Fibroblast of lung (primary cell): ENCODE results near the gene KIF3A. TPM values are rescaled to one million over a fixed set of nuclear protein-coding genes. Genes with fewer than 3 reads are reported as not detected.

Experiments
- DNase-seq, 2 donors: peaks; one replicate each; pipeline versions ENCODE4 v3.0.0 to v3.0.0-alpha.2; 2010; ENCODE audit warnings: low read depth in 2 of 2
- H2AFZ ChIP-seq: 2 replicates; pipeline ENCODE4 v1.5.1; 2012; ENCODE audit warnings: low read length, control low read depth, inconsistent platforms
- H3K27ac ChIP-seq: 2 replicates; pipeline ENCODE4 v1.5.1; 2011; ENCODE audit warnings: low read length, control low read depth; ENCODE audit not compliant: insufficient read depth
- H3K27me3 ChIP-seq: 2 replicates; pipeline ENCODE4 v1.5.1; 2011; ENCODE audit warnings: mild to moderate bottlenecking, low read length; ENCODE audit not compliant: control insufficient read depth, insufficient read depth
- H3K36me3 ChIP-seq: 2 replicates; pipeline ENCODE4 v1.5.1; 2011; ENCODE audit warnings: low read length; ENCODE audit not compliant: control insufficient read depth, insufficient read depth
- H3K4me1 ChIP-seq: 2 replicates; pipeline ENCODE4 v1.5.1; 2011; ENCODE audit warnings: low read length; ENCODE audit not compliant: control insufficient read depth, insufficient read depth; ENCODE audit errors: extremely low read depth
- H3K4me2 ChIP-seq: 2 replicates; pipeline ENCODE4 v1.5.1; 2011; ENCODE audit warnings: low read length, control low read depth; ENCODE audit not compliant: insufficient read depth; ENCODE audit errors: extremely low read depth
- H3K4me3 ChIP-seq, 4 experiments: fragments of 200-600 bp in 1 of 4; sonication (generic) in 1 of 4; replicated peaks in 1 of 4; 2 replicates each; pipeline ENCODE4 v1.5.1; 2011 to 2016; ENCODE audit warnings: low read length in 4 of 4, low read depth in 3 of 4, mild to moderate bottlenecking in 3 of 4, control low read depth in 2 of 4, inconsistent platforms in 1 of 4, mixed read lengths in 1 of 4; ENCODE audit not compliant: insufficient read depth in 1 of 4; ENCODE audit errors: control extremely low read depth in 1 of 4
- H3K79me2 ChIP-seq: 2 replicates; pipeline ENCODE4 v1.5.1; 2012; ENCODE audit warnings: mild to moderate bottlenecking, low read length, inconsistent platforms; ENCODE audit not compliant: control insufficient read depth, insufficient read depth
- H3K9ac ChIP-seq: 2 replicates; pipeline ENCODE4 v1.5.1; 2011; ENCODE audit warnings: mild to moderate bottlenecking, low read length, control low read depth; ENCODE audit not compliant: insufficient read depth
- H3K9me3 ChIP-seq: 2 replicates; pipeline ENCODE4 v1.5.1; 2012; ENCODE audit warnings: low read depth, low read length; ENCODE audit not compliant: control insufficient read depth, insufficient read depth
- H4K20me1 ChIP-seq: 2 replicates; pipeline ENCODE4 v1.5.1; 2011; ENCODE audit warnings: low read length; ENCODE audit not compliant: control insufficient read depth, insufficient read depth; ENCODE audit errors: extremely low read depth
- CTCF ChIP-seq, 2 donors: IDR thresholded peaks in 1 of 2; conservative IDR thresholded peaks in 1 of 2; 1 replicate in 1 of 2; 2 replicates in 1 of 2; pipeline ENCODE4 v1.5.1; 2011 to 2012; ENCODE audit warnings: low read length in 2 of 2, control low read depth in 1 of 2, inconsistent platforms in 1 of 2, low read depth in 1 of 2, mild to moderate bottlenecking in 1 of 2
- EZH2 ChIP-seq: IDR thresholded peaks from 2 replicates; pipeline ENCODE4 v1.5.1; 2012; ENCODE audit warnings: low read length, control low read depth, mild to moderate bottlenecking; ENCODE audit errors: missing control alignments
- polyA plus RNA-seq, 2 donors: library from polyadenylated mRNA; depleted of rRNA in 1 of 2; stranded (reverse) in 1 of 2; unstranded in 1 of 2; fragments of >200 nt; gene quantifications; 2 replicates each; pipeline ENCODE4 v1.2.1, GENCODE V29; 2011 to 2012; ENCODE audit warnings: missing spikeins in 1 of 2
- total RNA-seq: library from RNA; depleted of rRNA; stranded (reverse); fragments of >200 nt; gene quantifications from 2 replicates; pipeline ENCODE4 v1.2.1, GENCODE V29; 2014

KIF3A gene
- total and polyA plus RNA-seq, 2 donors (not counting 1 experiment from before 2014, with no cell fraction given): 8.8 to 11.2 TPM

- Histone ChIP-seq H3K4me2 (no peak overlapping the region), H3K36me3 (peaks cover 28% of the 10 kb centered on the region), H2AFZ (no peak overlapping the region), H3K27me3 (no peaks in the 10 kb centered on the region), H3K79me2 (peaks cover 9% of the 10 kb centered on the region), H3K4me3 (no peak overlapping the region), H3K4me1 (no peaks in the 10 kb centered on the region), H3K9me3 (no peaks in the 10 kb centered on the region), H4K20me1 (no peaks in the 10 kb centered on the region), H3K27ac (no peak overlapping the region), H3K9ac (no peak overlapping the region)
- no peak for TF ChIP-seq CTCF (conservative IDR thresholded peaks at IDR 0.05 in 1 of 2, IDR thresholded peaks at IDR 0.05 in 1 of 2; ENCODE audit: low read depth in 1 of 2, low read length in 2 of 2)
- no peak for TF ChIP-seq EZH2
- no peak for DNase-seq
Measured at GRCh38 chr5:132761321-132762240, 24.2 kb upstream of the KIF3A start.

- H3K9me3 ChIP-seq: no peaks in the 10 kb centered on the region
- H2AFZ ChIP-seq: no peak overlapping the region
Measured at GRCh38 chr5:132760601-132761317, 23.4 kb upstream of the KIF3A start.

More at GRCh38 chr5:132760601-132761317, 23.4 kb upstream of the KIF3A start:
- DNase-seq: no peak
- H3K27ac ChIP-seq: no peak overlapping the region
- no peak overlapping the region for H3K4me2 ChIP-seq
- no peak for TF ChIP-seq CTCF (conservative IDR thresholded peaks at IDR 0.05 in 1 of 2, IDR thresholded peaks at IDR 0.05 in 1 of 2; ENCODE audit: low read depth in 1 of 2, low read length in 2 of 2)
- no peak for TF ChIP-seq EZH2
- H3K9ac ChIP-seq: no peak overlapping the region
- H3K4me1 ChIP-seq: no peaks in the 10 kb centered on the region
- peaks cover 28% of the 10 kb centered on the region for H3K36me3 ChIP-seq
- H3K27me3 ChIP-seq: no peaks in the 10 kb centered on the region
- no peak overlapping the region for H3K4me3 ChIP-seq
- H3K79me2 ChIP-seq: peaks cover 2% of the 10 kb centered on the region
- no peaks in the 10 kb centered on the region for H4K20me1 ChIP-seq
